ENCODE measurements around the gene CRTAC1. TPM values are rescaled to one million over a fixed set of nuclear protein-coding genes. Genes with fewer than 3 reads are reported as not detected.

Gene CRTAC1
- total RNA-seq, 1 experiment from 2014 or later, result 0.46 TPM

- Histone ChIP-seq H3K9ac (ENCODE audit: extremely low read depth, insufficient read length, low read length) (no peak overlapping the region), H3K79me1 (ENCODE audit: insufficient read depth, low read depth, low read length, poor library complexity, severe bottlenecking) (no peaks in the 10 kb centered on the region), H3K27ac (ENCODE audit: insufficient read length, low read depth, low read length) (no peak overlapping the region), H3K4ac (ENCODE audit: low read depth, low read length) (no peak overlapping the region), H3K9me3 (ENCODE audit: control insufficient read depth, low read depth, low read length) (no peaks in the 10 kb centered on the region), H3K56ac (ENCODE audit: insufficient read length, low read depth, low read length) (no peak overlapping the region), H2BK12ac (ENCODE audit: insufficient read length, low read depth, low read length) (no peak overlapping the region), H2BK5ac (ENCODE audit: insufficient read length, low read length) (no peak overlapping the region), H2AFZ (ENCODE audit: low read length) (no peak overlapping the region), H3K27me3 (ENCODE audit: insufficient read depth, low read length) (no peaks in the 10 kb centered on the region), H3K18ac (ENCODE audit: insufficient read length, low read depth, low read length) (no peak overlapping the region), H3K4me1 (ENCODE audit: insufficient read depth, low read length) (0 out of 2 replicates have a peak, but pooled peaks cover 4% of the 10 kb centered on the region), H3K79me2 (ENCODE audit: insufficient read depth, low read length) (no peaks in the 10 kb centered on the region), H2BK20ac (ENCODE audit: low read depth, low read length, poor library complexity, severe bottlenecking) (no peak overlapping the region), H3T11ph (ENCODE audit: low read length) (no peak overlapping the region), H4K5ac (ENCODE audit: insufficient read length, low read depth, low read length) (no peak overlapping the region), H2AK5ac (ENCODE audit: insufficient read length, low read length) (no peak overlapping the region), H4K20me1 (ENCODE audit: control insufficient read depth, insufficient read depth, insufficient read length) (no peaks in the 10 kb centered on the region), H3K23ac (ENCODE audit: insufficient read length, low read depth, low read length) (no peak overlapping the region), H4K8ac (replicated peaks; ENCODE audit: insufficient read length, low read depth, low read length) (no peak overlapping the region), H4K91ac (ENCODE audit: insufficient read length, low read depth, low read length) (no peak overlapping the region), H3K23me2 (ENCODE audit: insufficient read length, low read depth, low read length, poor library complexity, severe bottlenecking) (no peaks in the 10 kb centered on the region), H3K14ac (ENCODE audit: insufficient read depth, low read length) (no peak overlapping the region), H2BK120ac (ENCODE audit: low read depth, low read length, poor library complexity, severe bottlenecking) (no peak overlapping the region), H3K4me2 (ENCODE audit: insufficient read depth, insufficient read length, low read length) (no peak overlapping the region), H2BK15ac (ENCODE audit: low read depth, low read length) (no peak overlapping the region)
- WGBS (ENCODE audit: extremely low coverage, insufficient read length, low lambda C conversion rate), result no CpG with 5 or more reads among the region's 5 CpGs
- no peak overlapping the region for H3K4me3 Mint-ChIP-seq
- no peaks in the 10 kb centered on the region for H3K36me3 Mint-ChIP-seq (ENCODE audit: insufficient read depth in 1 of 3, low read depth in 3 of 3)
- no peaks in the 10 kb centered on the region for H3K9me3 Mint-ChIP-seq
- H3K27me3 Mint-ChIP-seq (ENCODE audit: low read depth), result peaks cover 49% of the 10 kb centered on the region
- H3K27ac Mint-ChIP-seq, result no peak overlapping the region
- DNase-seq, result no peak
- H3K4me1 Mint-ChIP-seq, result peaks cover 10 to 15% of the 10 kb centered on the region in 2 experiments
- TF ChIP-seq CTCF (conservative IDR thresholded peaks at IDR 0.05), result no peak
Observed at GRCh38 chr10:98067165-98067564, 36.7 kb upstream of the CRTAC1 start.

All from H9 (cell line).